Measurements from ENCODE around the gene GAS1. TPM values are rescaled to one million over a fixed set of nuclear protein-coding genes. Genes with fewer than 3 reads are reported as not detected.

The GAS1 gene
- total RNA-seq, 1 experiment from 2014 or later = 0.07 TPM

DNA sequence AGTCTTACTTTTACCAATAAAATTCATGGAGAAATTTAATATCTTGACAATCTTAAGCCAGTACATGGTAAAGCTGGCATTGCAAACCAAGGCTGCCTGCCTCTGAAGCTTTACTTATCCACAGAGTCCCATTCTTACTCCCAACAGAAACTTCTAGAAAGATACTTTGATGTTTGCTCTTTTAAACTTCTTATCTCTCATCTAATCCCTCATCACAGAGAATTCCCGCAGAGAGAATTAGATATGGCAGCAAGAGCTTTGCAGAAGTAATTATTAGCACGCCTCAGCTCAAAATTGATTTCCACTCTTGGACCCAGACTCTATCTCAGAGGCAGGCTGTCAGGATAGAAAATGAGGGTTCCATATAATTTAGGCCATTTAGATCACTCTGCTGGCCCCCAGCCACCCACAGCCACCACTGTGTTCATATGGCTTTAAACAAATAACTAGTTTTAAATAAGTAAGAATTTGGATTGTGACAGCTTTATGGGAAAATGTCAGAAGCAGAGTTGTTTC is 37.9 kb upstream of the GAS1 start:
- BruUV-seq (replicated peaks) = no TSS peak
- Histone ChIP-seq H3K79me2 (ENCODE audit: insufficient read depth, low read length) (no peaks in the 10 kb centered on the region), H4K20me1 (ENCODE audit: insufficient read depth) (no peaks in the 10 kb centered on the region), H3K9ac (ENCODE audit: low read length) (no peak overlapping the region), H3K27me3 (ENCODE audit: insufficient read depth, low read length) (peaks cover 55% of the 10 kb centered on the region), H3K4me3 (replicated peaks in 1 of 2; ENCODE audit: low read depth in 1 of 2, low read length in 2 of 2) (no peak overlapping the region), H2AFZ (ENCODE audit: low read depth, low read length, poor library complexity, severe bottlenecking) (no peak overlapping the region), H3K27ac (ENCODE audit: low read depth, low read length) (no peak overlapping the region), H3K4me2 (ENCODE audit: low read length) (no peak overlapping the region), H3K4me1 (ENCODE audit: control insufficient read depth in 1 of 2, insufficient read depth in 2 of 2, low read length in 2 of 2) (no peaks in the 10 kb centered on the region), H3K36me3 (ENCODE audit: control insufficient read depth in 1 of 2, insufficient read depth in 2 of 2, low read length in 2 of 2) (no peaks in the 10 kb centered on the region), H3K9me2 (ENCODE audit: insufficient read depth) (no peaks in the 10 kb centered on the region), H3K9me3 (ENCODE audit: control insufficient read depth in 1 of 2, insufficient read depth in 1 of 2, low read depth in 1 of 2, low read length in 2 of 2) (no peaks in the 10 kb centered on the region)
- ChIA-PET CTCF (no interaction called here), RAD21 (ENCODE audit: low non-redundant PET in 1 of 2, low total read pairs in 2 of 2, uncharacterized antibody in 2 of 2, unreplicated experiment in 2 of 2) (no interaction called here), POLR2A (no interaction called here)
- TF ChIP-seq RAD21 (IDR thresholded peaks at IDR 0.05; ENCODE audit: low read depth) = no peak
- TF ChIP-seq SP1 (IDR thresholded peaks at IDR 0.05; ENCODE audit: low read depth) = no peak
- TF ChIP-seq TCF7L2 (IDR thresholded peaks at IDR 0.05; ENCODE audit: borderline replicate concordance, extremely low read depth, insufficient read depth, insufficient read length) = no peak
- TF ChIP-seq, protein P1, sequence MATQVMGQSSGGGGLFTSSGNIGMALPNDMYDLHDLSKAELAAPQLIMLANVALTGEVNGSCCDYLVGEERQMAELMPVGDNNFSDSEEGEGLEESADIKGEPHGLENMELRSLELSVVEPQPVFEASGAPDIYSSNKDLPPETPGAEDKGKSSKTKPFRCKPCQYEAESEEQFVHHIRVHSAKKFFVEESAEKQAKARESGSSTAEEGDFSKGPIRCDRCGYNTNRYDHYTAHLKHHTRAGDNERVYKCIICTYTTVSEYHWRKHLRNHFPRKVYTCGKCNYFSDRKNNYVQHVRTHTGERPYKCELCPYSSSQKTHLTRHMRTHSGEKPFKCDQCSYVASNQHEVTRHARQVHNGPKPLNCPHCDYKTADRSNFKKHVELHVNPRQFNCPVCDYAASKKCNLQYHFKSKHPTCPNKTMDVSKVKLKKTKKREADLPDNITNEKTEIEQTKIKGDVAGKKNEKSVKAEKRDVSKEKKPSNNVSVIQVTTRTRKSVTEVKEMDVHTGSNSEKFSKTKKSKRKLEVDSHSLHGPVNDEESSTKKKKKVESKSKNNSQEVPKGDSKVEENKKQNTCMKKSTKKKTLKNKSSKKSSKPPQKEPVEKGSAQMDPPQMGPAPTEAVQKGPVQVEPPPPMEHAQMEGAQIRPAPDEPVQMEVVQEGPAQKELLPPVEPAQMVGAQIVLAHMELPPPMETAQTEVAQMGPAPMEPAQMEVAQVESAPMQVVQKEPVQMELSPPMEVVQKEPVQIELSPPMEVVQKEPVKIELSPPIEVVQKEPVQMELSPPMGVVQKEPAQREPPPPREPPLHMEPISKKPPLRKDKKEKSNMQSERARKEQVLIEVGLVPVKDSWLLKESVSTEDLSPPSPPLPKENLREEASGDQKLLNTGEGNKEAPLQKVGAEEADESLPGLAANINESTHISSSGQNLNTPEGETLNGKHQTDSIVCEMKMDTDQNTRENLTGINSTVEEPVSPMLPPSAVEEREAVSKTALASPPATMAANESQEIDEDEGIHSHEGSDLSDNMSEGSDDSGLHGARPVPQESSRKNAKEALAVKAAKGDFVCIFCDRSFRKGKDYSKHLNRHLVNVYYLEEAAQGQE (IDR thresholded peaks at IDR 0.05; ENCODE audit: low read depth) = no peak
- no peak for TF ChIP-seq ZNF274 (IDR thresholded peaks at IDR 0.05; ENCODE audit: low read depth, low read length)
- no peak for TF ChIP-seq POLR2AphosphoS5 (IDR thresholded peaks at IDR 0.05; ENCODE audit: low read depth, low read length)
- TF ChIP-seq ELF1 (IDR thresholded peaks at IDR 0.05; ENCODE audit: borderline replicate concordance, low read depth) = no peak
- TF ChIP-seq SIN3A (IDR thresholded peaks at IDR 0.05; ENCODE audit: low read depth) = no peak
- TF ChIP-seq ZFX (IDR thresholded peaks at IDR 0.05) = no peak
- no peak for TF ChIP-seq JUND (IDR thresholded peaks at IDR 0.05)
- no peak for TF ChIP-seq EZH2phosphoT487 (IDR thresholded peaks at IDR 0.05; ENCODE audit: borderline replicate concordance)
- no peak for TF ChIP-seq EGR1 (IDR thresholded peaks at IDR 0.05; ENCODE audit: low read depth)
- no peak for TF ChIP-seq POLR2A (IDR thresholded peaks at IDR 0.05; ENCODE audit: borderline replicate concordance, extremely low read depth, insufficient read depth, insufficient read length)
- TF ChIP-seq MAX (IDR thresholded peaks at IDR 0.05) = no peak
- TF ChIP-seq YY1 (IDR thresholded peaks at IDR 0.05; ENCODE audit: extremely low read depth, insufficient replicate concordance, low read depth, low read length) = no peak
- no peak for TF ChIP-seq CEBPB (IDR thresholded peaks at IDR 0.05; ENCODE audit: low read depth)
- TF ChIP-seq ZBTB33 (IDR thresholded peaks at IDR 0.05; ENCODE audit: extremely low read depth, insufficient replicate concordance, low read length) = no peak
- TF ChIP-seq, protein P2, sequence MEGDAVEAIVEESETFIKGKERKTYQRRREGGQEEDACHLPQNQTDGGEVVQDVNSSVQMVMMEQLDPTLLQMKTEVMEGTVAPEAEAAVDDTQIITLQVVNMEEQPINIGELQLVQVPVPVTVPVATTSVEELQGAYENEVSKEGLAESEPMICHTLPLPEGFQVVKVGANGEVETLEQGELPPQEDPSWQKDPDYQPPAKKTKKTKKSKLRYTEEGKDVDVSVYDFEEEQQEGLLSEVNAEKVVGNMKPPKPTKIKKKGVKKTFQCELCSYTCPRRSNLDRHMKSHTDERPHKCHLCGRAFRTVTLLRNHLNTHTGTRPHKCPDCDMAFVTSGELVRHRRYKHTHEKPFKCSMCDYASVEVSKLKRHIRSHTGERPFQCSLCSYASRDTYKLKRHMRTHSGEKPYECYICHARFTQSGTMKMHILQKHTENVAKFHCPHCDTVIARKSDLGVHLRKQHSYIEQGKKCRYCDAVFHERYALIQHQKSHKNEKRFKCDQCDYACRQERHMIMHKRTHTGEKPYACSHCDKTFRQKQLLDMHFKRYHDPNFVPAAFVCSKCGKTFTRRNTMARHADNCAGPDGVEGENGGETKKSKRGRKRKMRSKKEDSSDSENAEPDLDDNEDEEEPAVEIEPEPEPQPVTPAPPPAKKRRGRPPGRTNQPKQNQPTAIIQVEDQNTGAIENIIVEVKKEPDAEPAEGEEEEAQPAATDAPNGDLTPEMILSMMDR (IDR thresholded peaks at IDR 0.05 in 2 of 3, conservative IDR thresholded peaks at IDR 0.05 in 1 of 3; ENCODE audit: borderline replicate concordance in 1 of 3, insufficient read depth in 1 of 3, low read depth in 2 of 3, low read length in 2 of 3) = no peak
- TF ChIP-seq FOSL1 (IDR thresholded peaks at IDR 0.05; ENCODE audit: low read depth) = no peak
- no peak for TF ChIP-seq ATF3 (IDR thresholded peaks at IDR 0.05)
- DNase-seq (ENCODE audit: low read depth, low spot score) (no peak), ATAC-seq (no peak)
- intact Hi-C loops (cut with micrococcal nuclease) = no loop called here

Measured in HCT116 (cell line).